ENCODE results near the gene GPR176.

Gene GPR176

DNA sequence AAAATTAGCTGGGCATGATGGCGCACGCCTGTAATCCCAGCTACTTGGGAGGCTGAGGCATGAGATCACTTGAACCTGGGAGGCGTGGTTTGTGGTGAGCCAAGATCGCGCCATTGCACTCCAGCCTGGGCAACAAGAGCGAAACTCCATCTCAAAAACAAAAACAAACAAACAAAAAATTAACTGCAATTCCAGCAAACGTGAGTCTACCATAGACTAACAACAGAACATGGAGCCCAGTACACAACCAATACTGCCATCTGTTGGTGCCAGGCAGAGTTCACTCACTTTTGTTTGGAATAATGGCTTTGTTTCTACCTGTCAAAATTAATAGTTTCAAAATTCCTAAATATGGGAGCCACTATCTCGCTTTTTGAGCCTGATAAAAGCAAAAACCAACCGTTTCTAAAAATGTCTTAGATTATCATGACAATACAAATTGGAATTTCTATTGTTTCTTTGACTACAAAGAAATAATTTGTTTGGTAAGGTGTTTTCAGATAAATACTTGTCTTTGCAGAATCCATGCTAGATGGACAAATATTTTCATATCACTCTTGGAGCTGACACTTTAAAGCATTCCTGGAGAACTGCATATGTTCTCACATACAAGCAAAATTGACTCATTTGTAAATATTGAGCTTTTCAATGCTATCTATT lies 45.0 kb downstream of the GPR176 start:
- H3K27me3 ChIP-seq (ENCODE audit: insufficient read depth, poor library complexity, severe bottlenecking) = no peaks in the 10 kb centered on the region
- TF ChIP-seq GABPA (IDR thresholded peaks at IDR 0.05; ENCODE audit: low read depth) (no peak), SPI1 (IDR thresholded peaks at IDR 0.05; ENCODE audit: borderline replicate concordance, low read depth) (no peak), POLR2AphosphoS5 (IDR thresholded peaks at IDR 0.05; ENCODE audit: low read depth) (no peak)
- TF ChIP-seq, protein P1, sequence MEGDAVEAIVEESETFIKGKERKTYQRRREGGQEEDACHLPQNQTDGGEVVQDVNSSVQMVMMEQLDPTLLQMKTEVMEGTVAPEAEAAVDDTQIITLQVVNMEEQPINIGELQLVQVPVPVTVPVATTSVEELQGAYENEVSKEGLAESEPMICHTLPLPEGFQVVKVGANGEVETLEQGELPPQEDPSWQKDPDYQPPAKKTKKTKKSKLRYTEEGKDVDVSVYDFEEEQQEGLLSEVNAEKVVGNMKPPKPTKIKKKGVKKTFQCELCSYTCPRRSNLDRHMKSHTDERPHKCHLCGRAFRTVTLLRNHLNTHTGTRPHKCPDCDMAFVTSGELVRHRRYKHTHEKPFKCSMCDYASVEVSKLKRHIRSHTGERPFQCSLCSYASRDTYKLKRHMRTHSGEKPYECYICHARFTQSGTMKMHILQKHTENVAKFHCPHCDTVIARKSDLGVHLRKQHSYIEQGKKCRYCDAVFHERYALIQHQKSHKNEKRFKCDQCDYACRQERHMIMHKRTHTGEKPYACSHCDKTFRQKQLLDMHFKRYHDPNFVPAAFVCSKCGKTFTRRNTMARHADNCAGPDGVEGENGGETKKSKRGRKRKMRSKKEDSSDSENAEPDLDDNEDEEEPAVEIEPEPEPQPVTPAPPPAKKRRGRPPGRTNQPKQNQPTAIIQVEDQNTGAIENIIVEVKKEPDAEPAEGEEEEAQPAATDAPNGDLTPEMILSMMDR (IDR thresholded peaks at IDR 0.05; ENCODE audit: insufficient read depth, low read length) = peak; percentile 43
- TF ChIP-seq, protein P2, sequence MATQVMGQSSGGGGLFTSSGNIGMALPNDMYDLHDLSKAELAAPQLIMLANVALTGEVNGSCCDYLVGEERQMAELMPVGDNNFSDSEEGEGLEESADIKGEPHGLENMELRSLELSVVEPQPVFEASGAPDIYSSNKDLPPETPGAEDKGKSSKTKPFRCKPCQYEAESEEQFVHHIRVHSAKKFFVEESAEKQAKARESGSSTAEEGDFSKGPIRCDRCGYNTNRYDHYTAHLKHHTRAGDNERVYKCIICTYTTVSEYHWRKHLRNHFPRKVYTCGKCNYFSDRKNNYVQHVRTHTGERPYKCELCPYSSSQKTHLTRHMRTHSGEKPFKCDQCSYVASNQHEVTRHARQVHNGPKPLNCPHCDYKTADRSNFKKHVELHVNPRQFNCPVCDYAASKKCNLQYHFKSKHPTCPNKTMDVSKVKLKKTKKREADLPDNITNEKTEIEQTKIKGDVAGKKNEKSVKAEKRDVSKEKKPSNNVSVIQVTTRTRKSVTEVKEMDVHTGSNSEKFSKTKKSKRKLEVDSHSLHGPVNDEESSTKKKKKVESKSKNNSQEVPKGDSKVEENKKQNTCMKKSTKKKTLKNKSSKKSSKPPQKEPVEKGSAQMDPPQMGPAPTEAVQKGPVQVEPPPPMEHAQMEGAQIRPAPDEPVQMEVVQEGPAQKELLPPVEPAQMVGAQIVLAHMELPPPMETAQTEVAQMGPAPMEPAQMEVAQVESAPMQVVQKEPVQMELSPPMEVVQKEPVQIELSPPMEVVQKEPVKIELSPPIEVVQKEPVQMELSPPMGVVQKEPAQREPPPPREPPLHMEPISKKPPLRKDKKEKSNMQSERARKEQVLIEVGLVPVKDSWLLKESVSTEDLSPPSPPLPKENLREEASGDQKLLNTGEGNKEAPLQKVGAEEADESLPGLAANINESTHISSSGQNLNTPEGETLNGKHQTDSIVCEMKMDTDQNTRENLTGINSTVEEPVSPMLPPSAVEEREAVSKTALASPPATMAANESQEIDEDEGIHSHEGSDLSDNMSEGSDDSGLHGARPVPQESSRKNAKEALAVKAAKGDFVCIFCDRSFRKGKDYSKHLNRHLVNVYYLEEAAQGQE (IDR thresholded peaks at IDR 0.05; ENCODE audit: insufficient replicate concordance, low read depth) = no peak
- H3K4me3 ChIP-seq (replicated peaks; ENCODE audit: insufficient read depth, low read length) = no peak overlapping the region
- no peak overlapping the region for H3K27ac ChIP-seq (replicated peaks)
- peak in 1 of 2 experiments; percentile 37 for DNase-seq (ENCODE audit: low read depth in 1 of 2, low spot score in 1 of 2)

DNA sequence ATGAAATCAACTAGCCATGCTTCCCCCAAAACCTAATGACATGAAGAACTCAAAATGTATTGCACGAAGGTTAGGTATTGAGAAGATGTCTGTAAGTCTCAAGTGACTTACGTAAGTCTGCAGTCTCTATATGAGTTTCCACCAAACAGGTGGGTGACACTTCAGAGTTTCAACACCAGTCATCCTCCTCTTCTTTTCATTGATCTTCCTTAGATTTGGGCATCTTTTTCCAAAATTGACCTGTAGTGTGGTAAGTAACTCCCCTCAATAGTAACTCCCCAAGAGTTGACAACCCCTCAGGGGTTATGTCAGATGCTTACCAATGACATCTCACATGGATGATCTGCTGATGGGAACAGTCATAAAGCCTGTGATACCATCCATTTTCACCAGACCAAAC lies 46.1 kb downstream of the GPR176 start:
- Histone ChIP-seq H3K27ac (replicated peaks) (no peak overlapping the region), H3K4me3 (replicated peaks; ENCODE audit: insufficient read depth, low read length) (no peak overlapping the region), H3K27me3 (ENCODE audit: insufficient read depth, poor library complexity, severe bottlenecking) (no peaks in the 10 kb centered on the region)
- DNase-seq (ENCODE audit: low read depth in 1 of 2, low spot score in 1 of 2) = no peak
- TF ChIP-seq, protein P1 (IDR thresholded peaks at IDR 0.05; ENCODE audit: insufficient read depth, low read length) = no peak
- TF ChIP-seq POLR2AphosphoS5 (IDR thresholded peaks at IDR 0.05; ENCODE audit: low read depth) = no peak
- TF ChIP-seq GABPA (IDR thresholded peaks at IDR 0.05; ENCODE audit: low read depth) = no peak
- TF ChIP-seq, protein P2 (IDR thresholded peaks at IDR 0.05; ENCODE audit: insufficient replicate concordance, low read depth) = no peak

DNA sequence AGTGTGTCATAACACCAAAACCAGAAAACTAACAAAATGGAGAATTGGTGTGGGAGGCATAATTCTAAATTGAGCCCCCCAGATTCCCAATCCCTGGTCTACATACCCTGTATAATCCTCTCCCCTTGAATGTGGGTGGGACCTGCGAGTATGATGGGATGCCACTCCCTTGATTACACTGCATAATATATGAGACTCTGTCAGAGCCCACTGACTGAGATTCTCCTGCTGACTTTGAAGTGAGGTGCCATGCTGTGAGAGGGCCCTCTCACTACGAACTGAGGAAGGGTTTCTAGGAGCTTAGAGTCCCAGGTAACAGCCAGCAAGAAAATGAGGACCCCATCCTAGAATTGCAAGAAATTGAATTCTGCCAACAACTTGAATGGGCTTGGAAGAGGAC lies 49.5 kb downstream of the GPR176 start:
- Histone ChIP-seq H3K27me3 (ENCODE audit: insufficient read depth, poor library complexity, severe bottlenecking) (peaks cover 5% of the 10 kb centered on the region), H3K4me3 (replicated peaks; ENCODE audit: insufficient read depth, low read length) (no peak overlapping the region), H3K27ac (replicated peaks) (no peak overlapping the region)
- no peak for TF ChIP-seq GABPA (IDR thresholded peaks at IDR 0.05; ENCODE audit: low read depth)
- TF ChIP-seq SPI1 (IDR thresholded peaks at IDR 0.05; ENCODE audit: borderline replicate concordance, low read depth) = no peak
- TF ChIP-seq, protein P1 (IDR thresholded peaks at IDR 0.05; ENCODE audit: insufficient read depth, low read length) = no peak
- TF ChIP-seq, protein P2 (IDR thresholded peaks at IDR 0.05; ENCODE audit: insufficient replicate concordance, low read depth) = no peak
- no peak for TF ChIP-seq POLR2AphosphoS5 (IDR thresholded peaks at IDR 0.05; ENCODE audit: low read depth)
- DNase-seq (ENCODE audit: low read depth in 1 of 2, low spot score in 1 of 2) = no peak
